Ishikawa (cell line): Measurements from ENCODE around the gene PTGS1.

Source experiments
- CEBPB ChIP-seq: IDR thresholded peaks from 2 replicates; pipeline ENCODE4 v1.6.1; 2012
- CREB1 ChIP-seq: IDR thresholded peaks from 2 replicates; pipeline ENCODE4 v1.6.1; 2012; ENCODE audit warnings: low read depth
- EGR1 ChIP-seq: IDR thresholded peaks from 2 replicates; pipeline ENCODE4 v1.6.1; 2012
- EP300 ChIP-seq: IDR thresholded peaks from 2 replicates; pipeline ENCODE4 v1.6.1; 2012; ENCODE audit warnings: borderline replicate concordance
- FOXM1 ChIP-seq: IDR thresholded peaks from 2 replicates; pipeline ENCODE4 v1.6.1; 2012; ENCODE audit warnings: low read depth, borderline replicate concordance
- NFIC ChIP-seq: IDR thresholded peaks from 2 replicates; pipeline ENCODE4 v1.6.1; 2012
- RAD21 ChIP-seq: IDR thresholded peaks from 2 replicates; pipeline ENCODE4 v1.6.1; 2012; ENCODE audit warnings: low read depth
- TAF1 ChIP-seq: IDR thresholded peaks from 2 replicates; pipeline ENCODE4 v1.6.1; 2012; ENCODE audit warnings: low read depth, mild to moderate bottlenecking
- TCF12 ChIP-seq: IDR thresholded peaks from 2 replicates; pipeline ENCODE4 v1.6.1; 2012; ENCODE audit warnings: low read depth
- TEAD4 ChIP-seq: IDR thresholded peaks from 2 replicates; pipeline ENCODE4 v1.6.1; 2012
- YY1 ChIP-seq: IDR thresholded peaks from 2 replicates; pipeline ENCODE4 v1.6.1; 2012; ENCODE audit warnings: low read depth
- ZBTB7A ChIP-seq: IDR thresholded peaks from 2 replicates; pipeline ENCODE4 v1.6.1; 2012; ENCODE audit warnings: low read depth
- TF ChIP-seq, protein P1 (sequence below): IDR thresholded peaks from 2 replicates; pipeline ENCODE4 v1.6.1; 2012
- TF ChIP-seq, protein P2 (sequence below): IDR thresholded peaks from 2 replicates; pipeline ENCODE4 v1.6.1; 2012
- TF ChIP-seq, protein P3 (sequence below): IDR thresholded peaks from 2 replicates; pipeline ENCODE4 v1.6.1; 2012; ENCODE audit warnings: low read depth, mild to moderate bottlenecking

Gene PTGS1

DNA sequence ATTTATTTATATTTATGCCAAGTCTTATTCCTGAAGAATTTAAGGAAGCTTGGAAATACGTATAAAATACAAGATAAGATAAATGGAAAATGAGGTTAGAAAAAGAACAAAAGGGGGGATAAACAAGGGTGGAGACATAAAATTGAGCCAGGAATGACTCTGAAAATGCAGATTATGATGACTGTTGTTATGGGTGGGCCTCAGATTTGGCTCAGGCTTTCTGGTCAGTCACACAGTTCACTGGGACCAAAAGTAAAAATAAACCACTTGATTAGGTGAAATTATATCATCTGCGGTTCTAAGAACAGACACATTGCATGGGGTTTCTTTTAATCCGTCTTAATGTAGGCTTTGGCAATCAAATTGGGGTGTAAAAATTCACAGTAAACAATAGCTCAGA is 55.9 kb downstream of the PTGS1 start:
- TF ChIP-seq ZBTB7A (no peak), EGR1 (no peak), NFIC (no peak), RAD21 (no peak), TAF1 (no peak), TEAD4 (no peak)
- TF ChIP-seq, protein P1, sequence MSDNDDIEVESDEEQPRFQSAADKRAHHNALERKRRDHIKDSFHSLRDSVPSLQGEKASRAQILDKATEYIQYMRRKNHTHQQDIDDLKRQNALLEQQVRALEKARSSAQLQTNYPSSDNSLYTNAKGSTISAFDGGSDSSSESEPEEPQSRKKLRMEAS, result no peak
- TF ChIP-seq, protein P2, sequence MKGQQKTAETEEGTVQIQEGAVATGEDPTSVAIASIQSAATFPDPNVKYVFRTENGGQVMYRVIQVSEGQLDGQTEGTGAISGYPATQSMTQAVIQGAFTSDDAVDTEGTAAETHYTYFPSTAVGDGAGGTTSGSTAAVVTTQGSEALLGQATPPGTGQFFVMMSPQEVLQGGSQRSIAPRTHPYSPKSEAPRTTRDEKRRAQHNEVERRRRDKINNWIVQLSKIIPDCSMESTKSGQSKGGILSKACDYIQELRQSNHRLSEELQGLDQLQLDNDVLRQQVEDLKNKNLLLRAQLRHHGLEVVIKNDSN, result no peak

DNA sequence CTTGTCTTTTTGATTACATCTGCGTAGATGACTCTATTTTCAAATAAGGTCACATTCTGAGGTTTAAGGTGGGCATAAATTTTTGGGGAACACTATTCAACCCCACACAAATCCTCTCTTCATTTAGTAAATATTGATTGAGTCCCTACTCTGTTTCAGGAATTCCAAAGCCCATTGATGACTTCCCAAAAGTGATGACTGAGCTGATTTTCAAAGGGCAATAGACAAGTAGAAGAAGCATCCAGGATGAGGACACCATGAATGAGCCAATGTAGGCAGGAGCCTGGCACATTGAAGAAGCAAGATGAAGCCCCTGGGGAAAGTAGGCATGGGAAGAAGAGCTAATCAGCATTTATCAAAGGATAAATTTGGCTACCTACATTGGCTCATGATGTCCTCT is 71.7 kb downstream of the PTGS1 start:
- TF ChIP-seq CEBPB, result no peak
- TF ChIP-seq YY1, result no peak
- TF ChIP-seq, protein P1, result no peak
- TF ChIP-seq FOXM1, result no peak
- TF ChIP-seq EP300, result no peak
- no peak for TF ChIP-seq CREB1
- TF ChIP-seq, protein P3, sequence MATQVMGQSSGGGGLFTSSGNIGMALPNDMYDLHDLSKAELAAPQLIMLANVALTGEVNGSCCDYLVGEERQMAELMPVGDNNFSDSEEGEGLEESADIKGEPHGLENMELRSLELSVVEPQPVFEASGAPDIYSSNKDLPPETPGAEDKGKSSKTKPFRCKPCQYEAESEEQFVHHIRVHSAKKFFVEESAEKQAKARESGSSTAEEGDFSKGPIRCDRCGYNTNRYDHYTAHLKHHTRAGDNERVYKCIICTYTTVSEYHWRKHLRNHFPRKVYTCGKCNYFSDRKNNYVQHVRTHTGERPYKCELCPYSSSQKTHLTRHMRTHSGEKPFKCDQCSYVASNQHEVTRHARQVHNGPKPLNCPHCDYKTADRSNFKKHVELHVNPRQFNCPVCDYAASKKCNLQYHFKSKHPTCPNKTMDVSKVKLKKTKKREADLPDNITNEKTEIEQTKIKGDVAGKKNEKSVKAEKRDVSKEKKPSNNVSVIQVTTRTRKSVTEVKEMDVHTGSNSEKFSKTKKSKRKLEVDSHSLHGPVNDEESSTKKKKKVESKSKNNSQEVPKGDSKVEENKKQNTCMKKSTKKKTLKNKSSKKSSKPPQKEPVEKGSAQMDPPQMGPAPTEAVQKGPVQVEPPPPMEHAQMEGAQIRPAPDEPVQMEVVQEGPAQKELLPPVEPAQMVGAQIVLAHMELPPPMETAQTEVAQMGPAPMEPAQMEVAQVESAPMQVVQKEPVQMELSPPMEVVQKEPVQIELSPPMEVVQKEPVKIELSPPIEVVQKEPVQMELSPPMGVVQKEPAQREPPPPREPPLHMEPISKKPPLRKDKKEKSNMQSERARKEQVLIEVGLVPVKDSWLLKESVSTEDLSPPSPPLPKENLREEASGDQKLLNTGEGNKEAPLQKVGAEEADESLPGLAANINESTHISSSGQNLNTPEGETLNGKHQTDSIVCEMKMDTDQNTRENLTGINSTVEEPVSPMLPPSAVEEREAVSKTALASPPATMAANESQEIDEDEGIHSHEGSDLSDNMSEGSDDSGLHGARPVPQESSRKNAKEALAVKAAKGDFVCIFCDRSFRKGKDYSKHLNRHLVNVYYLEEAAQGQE, result no peak
- TF ChIP-seq TCF12, result no peak
- TF ChIP-seq, protein P2, result no peak
- TF ChIP-seq TEAD4, result no peak

DNA sequence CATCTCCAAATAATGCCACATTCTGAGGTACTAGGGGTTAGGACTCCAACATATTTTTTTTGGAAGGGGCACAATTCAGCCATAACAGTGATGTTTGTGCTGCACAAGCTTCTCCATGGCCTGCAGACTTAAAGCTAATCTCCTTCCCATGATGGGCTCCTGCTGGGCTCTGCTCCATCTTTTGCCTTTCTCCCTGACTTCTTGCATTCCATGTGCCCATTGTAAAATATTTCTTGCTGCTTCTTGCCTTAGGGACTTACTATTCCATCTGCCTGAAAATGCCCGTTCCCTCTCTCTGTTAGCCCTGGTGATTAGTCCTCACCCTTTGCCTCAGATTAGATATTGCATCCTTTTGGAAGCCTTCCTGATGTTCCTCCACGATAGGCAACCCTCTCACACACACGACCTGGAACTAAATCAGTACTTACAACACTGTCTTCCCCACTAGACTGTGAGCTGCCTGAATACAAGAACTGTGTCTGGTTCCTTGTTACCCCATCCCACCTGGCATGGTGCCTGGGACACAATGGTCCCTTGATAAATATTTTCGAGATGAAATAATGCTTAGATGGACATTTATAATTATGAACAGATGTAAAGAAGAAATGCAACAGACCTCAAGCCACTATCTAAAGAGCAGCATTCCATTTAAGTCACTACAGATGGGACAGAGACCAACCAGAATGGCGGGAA is 73.4 kb downstream of the PTGS1 start:
- TF ChIP-seq RAD21 (no peak), YY1 (no peak), TEAD4 (no peak), FOXM1 (no peak), NFIC (no peak), EP300 (no peak), CEBPB (no peak), TAF1 (no peak), ZBTB7A (no peak), EGR1 (no peak), TCF12 (no peak), CREB1 (no peak)
- TF ChIP-seq, protein P2, result no peak
- TF ChIP-seq, protein P3, result no peak
- TF ChIP-seq, protein P1, result no peak
